ENCODE data around the gene TNFRSF1A. TPM values are rescaled to one million over a fixed set of nuclear protein-coding genes. Genes with fewer than 3 reads are reported as not detected.

The TNFRSF1A gene
- total and polyA plus RNA-seq, 9 of the 15 experiments (the other 6 are each of a cell fraction or from before 2014, with no cell fraction given) = 0.76 to 43.5 (median 30.0) TPM

DNA sequence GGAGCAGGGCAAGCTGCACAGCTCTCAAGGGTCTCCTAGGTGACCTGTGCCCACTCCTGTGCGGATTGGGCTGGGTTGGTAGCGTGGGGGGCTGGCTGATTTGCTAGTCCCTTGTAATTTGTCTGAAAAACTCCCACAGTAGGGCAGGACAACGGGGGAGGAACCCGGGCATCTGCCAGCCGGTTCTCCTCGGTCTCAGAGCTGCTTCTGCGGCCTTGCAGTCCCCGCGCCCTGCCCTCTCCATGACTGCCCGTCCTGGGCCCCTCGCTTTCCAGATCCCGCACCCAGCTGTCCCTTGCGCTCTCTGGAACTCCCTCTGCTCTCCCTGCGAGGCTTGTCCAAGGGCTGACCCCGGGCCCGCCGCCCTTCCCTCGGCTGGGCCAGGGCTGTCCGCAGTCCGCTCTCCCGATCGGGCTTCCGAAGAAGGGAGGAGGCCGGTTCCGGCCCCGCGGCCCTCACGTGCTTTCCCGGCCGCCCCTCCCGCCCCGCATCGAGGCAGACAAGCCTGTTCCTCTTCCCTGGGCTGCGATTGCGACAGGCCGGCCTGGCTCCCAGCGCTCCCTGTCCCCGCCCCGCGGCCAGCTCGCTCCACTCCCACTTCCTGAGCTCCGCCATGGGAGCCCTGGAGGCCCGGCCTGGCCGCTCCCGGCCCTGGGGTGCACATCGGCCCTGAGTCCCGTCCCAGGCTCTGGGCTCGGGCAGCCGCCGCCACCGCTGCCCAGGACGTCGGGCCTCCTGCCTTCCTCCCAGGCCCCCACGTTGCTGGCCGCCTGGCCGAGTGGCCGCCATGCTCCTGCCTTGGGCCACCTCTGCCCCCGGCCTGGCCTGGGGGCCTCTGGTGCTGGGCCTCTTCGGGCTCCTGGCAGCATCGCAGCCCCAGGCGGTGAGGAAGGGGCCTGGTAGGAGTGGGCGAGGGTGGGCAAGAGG lies 42.0 kb upstream of the TNFRSF1A start, which contains the start of gene LTBR (continued):
- peak; percentile 93 for TF ChIP-seq MGA (IDR thresholded peaks at IDR 0.05)
- no peak for TF ChIP-seq CBX2 (IDR thresholded peaks at IDR 0.05; ENCODE audit: insufficient read depth, low read length, poor library complexity, severe bottlenecking)
- TF ChIP-seq ZFP1 (CRISPR knock-in tag; IDR thresholded peaks at IDR 0.05) = no peak
- TF ChIP-seq CEBPG (CRISPR knock-in tag; IDR thresholded peaks at IDR 0.05) = peak; percentile 92
- peak; percentile 85 to 92 for TF ChIP-seq CEBPG (tag; conservative IDR thresholded peaks at IDR 0.05 in 1 of 2, IDR thresholded peaks at IDR 0.05 in 1 of 2)
- TF ChIP-seq, protein P1, sequence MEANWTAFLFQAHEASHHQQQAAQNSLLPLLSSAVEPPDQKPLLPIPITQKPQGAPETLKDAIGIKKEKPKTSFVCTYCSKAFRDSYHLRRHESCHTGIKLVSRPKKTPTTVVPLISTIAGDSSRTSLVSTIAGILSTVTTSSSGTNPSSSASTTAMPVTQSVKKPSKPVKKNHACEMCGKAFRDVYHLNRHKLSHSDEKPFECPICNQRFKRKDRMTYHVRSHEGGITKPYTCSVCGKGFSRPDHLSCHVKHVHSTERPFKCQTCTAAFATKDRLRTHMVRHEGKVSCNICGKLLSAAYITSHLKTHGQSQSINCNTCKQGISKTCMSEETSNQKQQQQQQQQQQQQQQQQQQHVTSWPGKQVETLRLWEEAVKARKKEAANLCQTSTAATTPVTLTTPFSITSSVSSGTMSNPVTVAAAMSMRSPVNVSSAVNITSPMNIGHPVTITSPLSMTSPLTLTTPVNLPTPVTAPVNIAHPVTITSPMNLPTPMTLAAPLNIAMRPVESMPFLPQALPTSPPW (CRISPR knock-in tag; IDR thresholded peaks at IDR 0.05) = peak; percentile 87
- TF ChIP-seq, protein P2, sequence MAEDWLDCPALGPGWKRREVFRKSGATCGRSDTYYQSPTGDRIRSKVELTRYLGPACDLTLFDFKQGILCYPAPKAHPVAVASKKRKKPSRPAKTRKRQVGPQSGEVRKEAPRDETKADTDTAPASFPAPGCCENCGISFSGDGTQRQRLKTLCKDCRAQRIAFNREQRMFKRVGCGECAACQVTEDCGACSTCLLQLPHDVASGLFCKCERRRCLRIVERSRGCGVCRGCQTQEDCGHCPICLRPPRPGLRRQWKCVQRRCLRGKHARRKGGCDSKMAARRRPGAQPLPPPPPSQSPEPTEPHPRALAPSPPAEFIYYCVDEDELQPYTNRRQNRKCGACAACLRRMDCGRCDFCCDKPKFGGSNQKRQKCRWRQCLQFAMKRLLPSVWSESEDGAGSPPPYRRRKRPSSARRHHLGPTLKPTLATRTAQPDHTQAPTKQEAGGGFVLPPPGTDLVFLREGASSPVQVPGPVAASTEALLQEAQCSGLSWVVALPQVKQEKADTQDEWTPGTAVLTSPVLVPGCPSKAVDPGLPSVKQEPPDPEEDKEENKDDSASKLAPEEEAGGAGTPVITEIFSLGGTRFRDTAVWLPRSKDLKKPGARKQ (CRISPR knock-in tag; IDR thresholded peaks at IDR 0.05) = no peak
- no peak for TF ChIP-seq ZNF384 (IDR thresholded peaks at IDR 0.05; ENCODE audit: low read depth, low read length)
- peak in 1 of 2 experiments; percentile 34; a peak in 1 of 4 replicates for TF ChIP-seq NONO (IDR thresholded peaks at IDR 0.05; ENCODE audit: low read depth in 2 of 2, low read length in 1 of 2)
- TF ChIP-seq POLR2A (conservative IDR thresholded peaks at IDR 0.05) = peak; percentile 77
- peak; percentile 77; the same call in 1 of the 2 replicates for TF ChIP-seq SPI1 (IDR thresholded peaks at IDR 0.05; ENCODE audit: borderline replicate concordance, low read depth, low read length)

All from K562 (cell line).